WTC11 (cell line): ENCODE results near the gene CMKLR1. TPM values are rescaled to one million over a fixed set of nuclear protein-coding genes. Genes with fewer than 3 reads are reported as not detected.

Source experiments
- ATAC-seq: fragments of 200-7000 bp; cut with Tn5 transposase; 2 replicates; pipeline ENCODE4 v1.10.0; 2021; ENCODE audit warnings: mild to moderate bottlenecking, moderate library complexity
- CTCF ChIA-PET: fragments of 300-600 bp; sonication (Branson Sonifier 250); formaldehyde crosslinking; loops from one replicate; lab custom pipeline; 2021; ENCODE audit warnings: antibody characterized with exemption; lab: Charles Lee
- POLR2A ChIA-PET: fragments of 350-600 bp; sonication (Branson Sonifier 250); formaldehyde crosslinking; loops from one replicate; lab custom pipeline; 2021; ENCODE audit warnings: antibody characterized with exemption; lab: Charles Lee
- DNase-seq: peaks from one replicate; pipeline ENCODE4 v3.0.0; 2021; ENCODE audit warnings: low spot score
- H3K27ac Mint-ChIP-seq: 2 replicates; pipeline ENCODE4 v1.8.0; 2021; ENCODE audit warnings: mixed read lengths
- H3K27me3 Mint-ChIP-seq: 2 replicates; pipeline ENCODE4 v1.8.0; 2021; ENCODE audit warnings: low read depth, mild to moderate bottlenecking, moderate library complexity, mixed read lengths
- H3K36me3 Mint-ChIP-seq: 2 replicates; pipeline ENCODE4 v1.8.0; 2021; ENCODE audit warnings: mixed read lengths
- H3K4me1 Mint-ChIP-seq: 2 replicates; pipeline ENCODE4 v1.8.0; 2022; ENCODE audit warnings: mixed read lengths
- H3K4me3 Mint-ChIP-seq: 2 replicates; pipeline ENCODE4 v1.8.0; 2021; ENCODE audit warnings: mild to moderate bottlenecking, moderate library complexity, mixed read lengths
- H3K9me3 Mint-ChIP-seq: 2 replicates; pipeline ENCODE4 v1.8.0; 2021; ENCODE audit warnings: mixed read lengths
- ATF1 ChIP-seq: sonication (generic); formaldehyde crosslinking; IDR thresholded peaks from 2 replicates; pipeline ENCODE4 v1.8.1; 2023; ENCODE audit warnings: mild to moderate bottlenecking, moderate library complexity, missing genetic modification reagents
- CBFB ChIP-seq: sonication (generic); formaldehyde crosslinking; IDR thresholded peaks from 2 replicates; pipeline ENCODE4 v1.8.1; 2022; ENCODE audit warnings: mild to moderate bottlenecking, low read depth, missing genetic modification reagents
- CREB1 ChIP-seq: sonication (generic); formaldehyde crosslinking; IDR thresholded peaks from 2 replicates; pipeline ENCODE4 v1.8.0; 2023; ENCODE audit warnings: mild to moderate bottlenecking, missing genetic modification reagents
- CTCF ChIP-seq: fragments of 200-600 bp; IDR thresholded peaks from 2 replicates; pipeline ENCODE4 v1.8.0; 2022; ENCODE audit warnings: antibody characterized with exemption
- E2F1 ChIP-seq: sonication (generic); formaldehyde crosslinking; IDR thresholded peaks from 2 replicates; pipeline ENCODE4 v1.8.0; 2022; ENCODE audit warnings: mild to moderate bottlenecking, missing genetic modification reagents
- ELF4 ChIP-seq: sonication (generic); formaldehyde crosslinking; IDR thresholded peaks from 2 replicates; pipeline ENCODE4 v1.8.1; 2022; ENCODE audit warnings: low read depth, mild to moderate bottlenecking, moderate library complexity, missing genetic modification reagents
- HMGA2 ChIP-seq: fragments of 250-450 bp; sonication (Bioruptor Pico); IDR thresholded peaks from 2 replicates; pipeline ENCODE4 v1.4.0; 2021; ENCODE audit warnings: mild to moderate bottlenecking, moderate library complexity
- JAZF1 ChIP-seq: fragments of 250-450 bp; sonication (Bioruptor Pico); IDR thresholded peaks from 2 replicates; pipeline ENCODE4 v1.9.0; 2021; ENCODE audit warnings: moderate library complexity, mild to moderate bottlenecking, inconsistent platforms
- JUN ChIP-seq: sonication (generic); formaldehyde crosslinking; IDR thresholded peaks from 2 replicates; pipeline ENCODE4 v1.8.0; 2023; ENCODE audit warnings: mild to moderate bottlenecking, missing genetic modification reagents
- KAT7 ChIP-seq: sonication (generic); formaldehyde crosslinking; IDR thresholded peaks from 2 replicates; pipeline ENCODE4 v1.8.1; 2023; ENCODE audit warnings: missing genetic modification reagents, mild to moderate bottlenecking, borderline replicate concordance
- MYBL2 ChIP-seq: sonication (generic); formaldehyde crosslinking; IDR thresholded peaks from 2 replicates; pipeline ENCODE4 v1.8.1; 2023; ENCODE audit warnings: mild to moderate bottlenecking, moderate library complexity, missing genetic modification reagents
- NFE2L1 ChIP-seq: sonication (generic); formaldehyde crosslinking; IDR thresholded peaks from 2 replicates; pipeline ENCODE4 v1.8.1; 2023; ENCODE audit warnings: missing genetic modification reagents
- NR1H2 ChIP-seq: sonication (generic); formaldehyde crosslinking; IDR thresholded peaks from 2 replicates; pipeline ENCODE4 v1.9.0; 2021; ENCODE audit warnings: mild to moderate bottlenecking, moderate library complexity, missing genetic modification reagents
- SOX15 ChIP-seq: fragments of 250-450 bp; sonication (Bioruptor Pico); IDR thresholded peaks from 2 replicates; pipeline ENCODE4 v1.9.0; 2021; ENCODE audit warnings: mild to moderate bottlenecking
- TP53 ChIP-seq: sonication (generic); formaldehyde crosslinking; IDR thresholded peaks from 2 replicates; pipeline ENCODE4 v1.8.1; 2023; ENCODE audit warnings: mild to moderate bottlenecking, missing genetic modification reagents
- ZNF121 ChIP-seq: sonication (generic); formaldehyde crosslinking; IDR thresholded peaks from 2 replicates; pipeline ENCODE4 v1.8.0; 2023; ENCODE audit warnings: missing genetic modification reagents
- ZNF423 ChIP-seq: fragments of 250-450 bp; sonication (Bioruptor Pico); IDR thresholded peaks from 2 replicates; pipeline ENCODE4 v2.1.2; 2022; ENCODE audit warnings: mild to moderate bottlenecking, moderate library complexity
- total RNA-seq: library from RNA; stranded (reverse); gene quantifications from 3 replicates; pipeline ENCODE4 v1.2.3, GENCODE V29; 2021
- TF ChIP-seq, protein P1 (sequence below): sonication (generic); formaldehyde crosslinking; IDR thresholded peaks from 2 replicates; pipeline ENCODE4 v1.8.1; 2023; ENCODE audit warnings: mild to moderate bottlenecking, missing genetic modification reagents, moderate library complexity
- TF ChIP-seq, protein P2 (sequence below): sonication (generic); formaldehyde crosslinking; IDR thresholded peaks from 2 replicates; pipeline ENCODE4 v1.8.1; 2022; ENCODE audit warnings: mild to moderate bottlenecking, missing genetic modification reagents, moderate library complexity, borderline replicate concordance
- TF ChIP-seq, protein P3 (sequence below): sonication (generic); formaldehyde crosslinking; IDR thresholded peaks from 2 replicates; pipeline ENCODE4 v1.8.0; 2023; ENCODE audit warnings: missing genetic modification reagents, mild to moderate bottlenecking, borderline replicate concordance
- TF ChIP-seq, protein P4 (sequence below): sonication (generic); formaldehyde crosslinking; IDR thresholded peaks from 2 replicates; pipeline ENCODE4 v1.8.1; 2023; ENCODE audit warnings: mild to moderate bottlenecking, missing genetic modification reagents, borderline replicate concordance

The CMKLR1 gene
- total RNA-seq, 1 experiment from 2014 or later, result 1.6 TPM

GRCh38 chr12:108297895-108298760, 41.0 kb downstream of the CMKLR1 start:
- Mint-ChIP-seq H3K27ac (no peak overlapping the region), H3K4me3 (no peak overlapping the region), H3K4me1 (peaks cover 17% of the 10 kb centered on the region), H3K9me3 (0 out of 2 replicates have a peak, but pooled peaks cover 3% of the 10 kb centered on the region), H3K36me3 (no peaks in the 10 kb centered on the region)
- DNase-seq (no peak), ATAC-seq (no peak)
- ChIA-PET CTCF (no interaction called here), POLR2A (interaction anchor here (0.7 kb wide), 1 partner anchor 96 kb away, joined by 3 read pairs; no protein-coding TSS in a partner anchor)
- TF ChIP-seq ZNF423 (CRISPR knock-in tag) (no peak), JAZF1 (no peak), CTCF (no peak), ELF4 (CRISPR knock-in tag) (no peak), CREB1 (CRISPR knock-in tag) (no peak), ATF1 (CRISPR knock-in tag) (no peak), NFE2L1 (CRISPR knock-in tag) (no peak), ZNF121 (CRISPR knock-in tag) (no peak), E2F1 (CRISPR knock-in tag) (no peak), KAT7 (no peak), TP53 (CRISPR knock-in tag) (no peak), MYBL2 (no peak), NR1H2 (CRISPR knock-in tag) (no peak), HMGA2 (CRISPR knock-in tag) (no peak), CBFB (CRISPR knock-in tag) (no peak)
- TF ChIP-seq, protein P1, sequence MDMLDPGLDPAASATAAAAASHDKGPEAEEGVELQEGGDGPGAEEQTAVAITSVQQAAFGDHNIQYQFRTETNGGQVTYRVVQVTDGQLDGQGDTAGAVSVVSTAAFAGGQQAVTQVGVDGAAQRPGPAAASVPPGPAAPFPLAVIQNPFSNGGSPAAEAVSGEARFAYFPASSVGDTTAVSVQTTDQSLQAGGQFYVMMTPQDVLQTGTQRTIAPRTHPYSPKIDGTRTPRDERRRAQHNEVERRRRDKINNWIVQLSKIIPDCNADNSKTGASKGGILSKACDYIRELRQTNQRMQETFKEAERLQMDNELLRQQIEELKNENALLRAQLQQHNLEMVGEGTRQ (CRISPR knock-in tag), result no peak
- TF ChIP-seq, protein P2, sequence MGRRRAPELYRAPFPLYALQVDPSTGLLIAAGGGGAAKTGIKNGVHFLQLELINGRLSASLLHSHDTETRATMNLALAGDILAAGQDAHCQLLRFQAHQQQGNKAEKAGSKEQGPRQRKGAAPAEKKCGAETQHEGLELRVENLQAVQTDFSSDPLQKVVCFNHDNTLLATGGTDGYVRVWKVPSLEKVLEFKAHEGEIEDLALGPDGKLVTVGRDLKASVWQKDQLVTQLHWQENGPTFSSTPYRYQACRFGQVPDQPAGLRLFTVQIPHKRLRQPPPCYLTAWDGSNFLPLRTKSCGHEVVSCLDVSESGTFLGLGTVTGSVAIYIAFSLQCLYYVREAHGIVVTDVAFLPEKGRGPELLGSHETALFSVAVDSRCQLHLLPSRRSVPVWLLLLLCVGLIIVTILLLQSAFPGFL, result no peak
- TF ChIP-seq, all 79 proteins: peak for 0
- H3K27me3 Mint-ChIP-seq, result no peaks in the 10 kb centered on the region

DNA sequence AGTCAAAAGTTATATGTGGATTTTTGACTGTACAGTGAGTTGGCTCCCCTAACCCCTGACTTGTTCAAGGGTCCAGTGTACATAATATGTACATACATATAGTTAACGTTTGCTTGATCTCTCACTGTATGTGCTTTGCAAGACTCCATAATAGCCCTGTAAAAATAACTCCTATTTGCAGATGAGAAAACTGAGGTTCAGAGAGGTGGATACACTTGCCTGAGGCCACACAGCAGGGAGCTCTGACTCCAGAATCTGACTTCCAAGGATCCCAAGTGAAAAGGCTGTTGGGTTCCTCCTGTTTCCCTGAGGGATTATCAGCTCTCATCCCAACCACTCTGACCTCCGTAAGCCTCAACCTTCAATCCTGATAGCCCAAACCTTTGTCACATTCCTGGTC, 41.7 kb downstream of the CMKLR1 start:
- no peak overlapping the region for H3K4me3 Mint-ChIP-seq
- no peak for ATAC-seq
- H3K9me3 Mint-ChIP-seq, result peaks cover 6% of the 10 kb centered on the region
- peaks cover 10% of the 10 kb centered on the region for H3K4me1 Mint-ChIP-seq
- POLR2A ChIA-PET, result no interaction called here
- no peak for DNase-seq
- no peaks in the 10 kb centered on the region for H3K27me3 Mint-ChIP-seq
- peaks cover 3% of the 10 kb centered on the region for H3K36me3 Mint-ChIP-seq
- CTCF ChIA-PET, result interaction anchor here (1.1 kb wide), 1 partner anchor 62 kb away, joined by 3 read pairs; no protein-coding TSS in a partner anchor
- no peak overlapping the region for H3K27ac Mint-ChIP-seq
- TF ChIP-seq ZNF121 (CRISPR knock-in tag) (no peak), SOX15 (no peak), CREB1 (CRISPR knock-in tag) (no peak), KAT7 (no peak), JUN (CRISPR knock-in tag) (no peak)
- TF ChIP-seq, protein P3, sequence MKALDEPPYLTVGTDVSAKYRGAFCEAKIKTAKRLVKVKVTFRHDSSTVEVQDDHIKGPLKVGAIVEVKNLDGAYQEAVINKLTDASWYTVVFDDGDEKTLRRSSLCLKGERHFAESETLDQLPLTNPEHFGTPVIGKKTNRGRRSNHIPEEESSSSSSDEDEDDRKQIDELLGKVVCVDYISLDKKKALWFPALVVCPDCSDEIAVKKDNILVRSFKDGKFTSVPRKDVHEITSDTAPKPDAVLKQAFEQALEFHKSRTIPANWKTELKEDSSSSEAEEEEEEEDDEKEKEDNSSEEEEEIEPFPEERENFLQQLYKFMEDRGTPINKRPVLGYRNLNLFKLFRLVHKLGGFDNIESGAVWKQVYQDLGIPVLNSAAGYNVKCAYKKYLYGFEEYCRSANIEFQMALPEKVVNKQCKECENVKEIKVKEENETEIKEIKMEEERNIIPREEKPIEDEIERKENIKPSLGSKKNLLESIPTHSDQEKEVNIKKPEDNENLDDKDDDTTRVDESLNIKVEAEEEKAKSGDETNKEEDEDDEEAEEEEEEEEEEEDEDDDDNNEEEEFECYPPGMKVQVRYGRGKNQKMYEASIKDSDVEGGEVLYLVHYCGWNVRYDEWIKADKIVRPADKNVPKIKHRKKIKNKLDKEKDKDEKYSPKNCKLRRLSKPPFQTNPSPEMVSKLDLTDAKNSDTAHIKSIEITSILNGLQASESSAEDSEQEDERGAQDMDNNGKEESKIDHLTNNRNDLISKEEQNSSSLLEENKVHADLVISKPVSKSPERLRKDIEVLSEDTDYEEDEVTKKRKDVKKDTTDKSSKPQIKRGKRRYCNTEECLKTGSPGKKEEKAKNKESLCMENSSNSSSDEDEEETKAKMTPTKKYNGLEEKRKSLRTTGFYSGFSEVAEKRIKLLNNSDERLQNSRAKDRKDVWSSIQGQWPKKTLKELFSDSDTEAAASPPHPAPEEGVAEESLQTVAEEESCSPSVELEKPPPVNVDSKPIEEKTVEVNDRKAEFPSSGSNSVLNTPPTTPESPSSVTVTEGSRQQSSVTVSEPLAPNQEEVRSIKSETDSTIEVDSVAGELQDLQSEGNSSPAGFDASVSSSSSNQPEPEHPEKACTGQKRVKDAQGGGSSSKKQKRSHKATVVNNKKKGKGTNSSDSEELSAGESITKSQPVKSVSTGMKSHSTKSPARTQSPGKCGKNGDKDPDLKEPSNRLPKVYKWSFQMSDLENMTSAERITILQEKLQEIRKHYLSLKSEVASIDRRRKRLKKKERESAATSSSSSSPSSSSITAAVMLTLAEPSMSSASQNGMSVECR (CRISPR knock-in tag), result no peak
- TF ChIP-seq, protein P4, sequence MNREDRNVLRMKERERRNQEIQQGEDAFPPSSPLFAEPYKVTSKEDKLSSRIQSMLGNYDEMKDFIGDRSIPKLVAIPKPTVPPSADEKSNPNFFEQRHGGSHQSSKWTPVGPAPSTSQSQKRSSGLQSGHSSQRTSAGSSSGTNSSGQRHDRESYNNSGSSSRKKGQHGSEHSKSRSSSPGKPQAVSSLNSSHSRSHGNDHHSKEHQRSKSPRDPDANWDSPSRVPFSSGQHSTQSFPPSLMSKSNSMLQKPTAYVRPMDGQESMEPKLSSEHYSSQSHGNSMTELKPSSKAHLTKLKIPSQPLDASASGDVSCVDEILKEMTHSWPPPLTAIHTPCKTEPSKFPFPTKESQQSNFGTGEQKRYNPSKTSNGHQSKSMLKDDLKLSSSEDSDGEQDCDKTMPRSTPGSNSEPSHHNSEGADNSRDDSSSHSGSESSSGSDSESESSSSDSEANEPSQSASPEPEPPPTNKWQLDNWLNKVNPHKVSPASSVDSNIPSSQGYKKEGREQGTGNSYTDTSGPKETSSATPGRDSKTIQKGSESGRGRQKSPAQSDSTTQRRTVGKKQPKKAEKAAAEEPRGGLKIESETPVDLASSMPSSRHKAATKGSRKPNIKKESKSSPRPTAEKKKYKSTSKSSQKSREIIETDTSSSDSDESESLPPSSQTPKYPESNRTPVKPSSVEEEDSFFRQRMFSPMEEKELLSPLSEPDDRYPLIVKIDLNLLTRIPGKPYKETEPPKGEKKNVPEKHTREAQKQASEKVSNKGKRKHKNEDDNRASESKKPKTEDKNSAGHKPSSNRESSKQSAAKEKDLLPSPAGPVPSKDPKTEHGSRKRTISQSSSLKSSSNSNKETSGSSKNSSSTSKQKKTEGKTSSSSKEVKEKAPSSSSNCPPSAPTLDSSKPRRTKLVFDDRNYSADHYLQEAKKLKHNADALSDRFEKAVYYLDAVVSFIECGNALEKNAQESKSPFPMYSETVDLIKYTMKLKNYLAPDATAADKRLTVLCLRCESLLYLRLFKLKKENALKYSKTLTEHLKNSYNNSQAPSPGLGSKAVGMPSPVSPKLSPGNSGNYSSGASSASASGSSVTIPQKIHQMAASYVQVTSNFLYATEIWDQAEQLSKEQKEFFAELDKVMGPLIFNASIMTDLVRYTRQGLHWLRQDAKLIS (CRISPR knock-in tag), result no peak
